Mesothelial cell of epicardium (in vitro differentiated cells): ENCODE measurements around the gene MAGEA11. TPM values are rescaled to one million over a fixed set of nuclear protein-coding genes. Genes with fewer than 3 reads are reported as not detected.

ENCODE experiments used
- DNase-seq, 2 experiments: peaks; one replicate each; pipeline ENCODE4 v3.0.0; 2021; ENCODE audit warnings: low spot score in 2 of 2; ENCODE audit not compliant: unreplicated experiment in 2 of 2
- H3K27ac Mint-ChIP-seq: 2 replicates; pipeline ENCODE4 v1.8.0; 2021; ENCODE audit warnings: mixed read lengths
- H3K27me3 Mint-ChIP-seq: 2 replicates; pipeline ENCODE4 v1.8.0; 2021; ENCODE audit warnings: low read depth, mixed read lengths
- H3K36me3 Mint-ChIP-seq: 2 replicates; pipeline ENCODE4 v1.8.0; 2021; ENCODE audit warnings: mixed read lengths
- H3K4me1 Mint-ChIP-seq: 2 replicates; pipeline ENCODE4 v1.8.0; 2021; ENCODE audit warnings: mixed read lengths
- H3K4me3 Mint-ChIP-seq: 2 replicates; pipeline ENCODE4 v1.8.0; 2021; ENCODE audit warnings: mild to moderate bottlenecking, moderate library complexity, mixed read lengths
- H3K9me3 Mint-ChIP-seq: 2 replicates; pipeline ENCODE4 v1.8.0; 2021; ENCODE audit warnings: mixed read lengths
- CTCF ChIP-seq: fragments of 200-600 bp; sonication (generic); IDR thresholded peaks from one replicate; pipeline ENCODE4 v1.5.0; 2021; ENCODE audit warnings: antibody characterized with exemption; ENCODE audit not compliant: unreplicated experiment
- total RNA-seq: library from RNA; stranded (reverse); gene quantifications from 3 replicates; pipeline ENCODE4 v1.2.1, GENCODE V29; 2021

MAGEA11 gene
- total RNA-seq, 1 donor from 2014 or later: not detected

DNA sequence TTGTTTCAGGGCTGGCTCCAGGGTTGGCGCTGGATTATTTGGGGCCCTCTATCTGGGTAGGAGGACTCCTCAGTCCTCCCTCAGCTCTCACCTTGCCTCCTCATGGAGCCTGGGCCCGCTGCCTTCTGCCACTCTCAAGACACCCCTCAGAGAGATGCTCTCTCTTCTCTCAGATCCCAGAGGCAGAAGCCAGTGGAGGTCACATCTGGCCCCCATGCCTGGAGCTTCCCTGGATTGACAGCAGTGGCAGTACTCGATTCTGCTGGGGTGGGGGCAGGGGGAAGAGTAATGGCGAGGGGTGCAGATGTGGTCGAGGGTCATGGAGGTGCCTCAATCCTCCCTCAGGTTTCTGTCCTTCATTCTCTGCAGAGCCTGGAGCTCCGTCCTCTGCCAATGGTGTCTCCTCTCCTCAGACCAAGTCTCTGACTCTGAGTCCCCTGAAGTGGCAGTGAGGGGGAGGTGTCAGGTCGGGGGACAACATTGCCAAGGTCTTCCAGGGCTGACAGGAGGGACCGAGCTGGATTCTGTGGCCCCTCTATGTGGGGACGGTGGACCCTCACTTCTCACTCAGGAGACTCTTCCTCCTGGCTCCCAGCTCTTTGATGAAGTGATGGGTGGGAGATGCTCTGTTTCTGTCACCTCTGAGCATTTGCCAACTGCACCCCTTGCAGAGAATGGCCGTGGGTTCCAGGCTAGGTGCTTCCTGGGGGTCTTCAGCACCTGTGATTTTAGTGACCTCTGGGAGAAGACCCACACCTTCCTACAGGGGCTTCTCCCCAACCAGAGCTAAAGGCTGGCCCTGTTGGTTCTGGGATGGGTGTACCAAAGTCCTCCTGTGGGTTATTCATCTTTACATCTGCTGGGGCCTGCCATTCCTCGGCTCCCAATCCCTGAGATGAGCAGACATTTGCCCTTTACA is 51.1 kb downstream of the MAGEA11 start:
- Mint-ChIP-seq H3K4me1 (no peaks in the 10 kb centered on the region), H3K27me3 (no peaks in the 10 kb centered on the region), H3K27ac (no peak overlapping the region), H3K4me3 (no peak overlapping the region), H3K36me3 (no peaks in the 10 kb centered on the region), H3K9me3 (peaks cover 20% of the 10 kb centered on the region)
- DNase-seq: no peak
- no peak for TF ChIP-seq CTCF

Other genes starting within 250 kb of the MAGEA11 start
- 42.9 to 44.0 TPM (median 43.3 TPM) in 3 replicates for gene IDS, start 206.8 kb upstream of the MAGEA11 start, total RNA-seq
- 13.8 to 15.9 TPM (median 13.9 TPM) in 3 replicates for gene EOLA1, start 171.0 kb upstream of the MAGEA11 start, total RNA-seq
- not detected in 3 replicates for gene HSFX3, start 162.1 kb upstream of the MAGEA11 start, total RNA-seq
- not detected in 3 replicates for gene MAGEA9B, start 124.6 kb upstream of the MAGEA11 start, total RNA-seq
- gene HSFX2, start 116.7 kb upstream of the MAGEA11 start, total RNA-seq: not detected in 3 replicates
- gene TMEM185A, start 80.3 kb upstream of the MAGEA11 start, total RNA-seq: 26.8 to 29.9 TPM (median 29.3 TPM) in 3 replicates
- gene HSFX1, start 62.0 kb downstream of the MAGEA11 start, total RNA-seq: 1.9 to 2.1 TPM (median 2.0 TPM) in 3 replicates
- gene MAGEA9, start 69.9 kb downstream of the MAGEA11 start, total RNA-seq: not detected in 3 replicates
- not detected in 3 replicates for gene MAGEA8, start 169.1 kb downstream of the MAGEA11 start, total RNA-seq
- gene HSFX4, start 217.5 kb downstream of the MAGEA11 start, total RNA-seq: not detected in 3 replicates
- gene EOLA2, start 226.4 kb downstream of the MAGEA11 start, total RNA-seq: 36.3 to 42.5 TPM (median 39.3 TPM) in 3 replicates